ENCODE measurements around the gene TSSC4. TPM values are rescaled to one million over a fixed set of nuclear protein-coding genes. Genes with fewer than 3 reads are reported as not detected.

The TSSC4 gene
- total RNA-seq, 1 donor from 2014 or later: 80.8 TPM

DNA sequence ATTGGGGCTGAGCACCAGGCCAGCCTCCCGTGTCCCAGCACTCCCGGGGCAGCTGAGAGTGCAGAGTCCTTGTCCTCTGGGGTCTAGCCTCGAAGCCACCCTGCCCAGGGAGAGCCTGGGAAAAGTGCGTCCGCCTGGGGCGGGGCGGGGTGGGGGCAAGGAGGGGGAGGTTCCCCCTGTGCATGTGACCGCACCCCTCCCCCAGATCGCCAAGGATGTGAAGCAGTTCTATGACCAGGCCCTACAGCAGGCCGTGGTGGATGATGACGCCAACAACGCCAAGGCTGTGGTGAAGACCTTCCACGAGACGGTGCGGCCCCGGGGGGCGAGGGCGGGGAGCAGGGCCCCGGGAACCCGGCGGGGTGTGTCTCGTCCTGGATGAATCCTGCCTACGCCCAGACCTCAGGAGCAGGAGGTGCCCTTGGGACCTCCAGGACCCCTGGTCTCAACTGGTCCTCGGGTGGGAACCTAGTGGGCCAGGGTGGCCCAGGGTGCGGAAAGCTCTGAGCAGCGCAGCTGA lies 5.3 kb upstream of the TSSC4 start:
- Histone ChIP-seq H3K27me3 (ENCODE audit: control insufficient read depth, insufficient read depth, low read length) (no peaks in the 10 kb centered on the region), H3K4me3 (ENCODE audit: low read depth, low read length) (no peak overlapping the region), H3K36me3 (ENCODE audit: control insufficient read depth, insufficient read depth, low read length) (peaks cover 33% of the 10 kb centered on the region)
- DNase-seq (ENCODE audit: low read depth): no peak
- FAIRE-seq: no peak
- TF ChIP-seq CTCF (IDR thresholded peaks at IDR 0.05; ENCODE audit: insufficient read depth, low read length, severe bottlenecking): no peak

DNA sequence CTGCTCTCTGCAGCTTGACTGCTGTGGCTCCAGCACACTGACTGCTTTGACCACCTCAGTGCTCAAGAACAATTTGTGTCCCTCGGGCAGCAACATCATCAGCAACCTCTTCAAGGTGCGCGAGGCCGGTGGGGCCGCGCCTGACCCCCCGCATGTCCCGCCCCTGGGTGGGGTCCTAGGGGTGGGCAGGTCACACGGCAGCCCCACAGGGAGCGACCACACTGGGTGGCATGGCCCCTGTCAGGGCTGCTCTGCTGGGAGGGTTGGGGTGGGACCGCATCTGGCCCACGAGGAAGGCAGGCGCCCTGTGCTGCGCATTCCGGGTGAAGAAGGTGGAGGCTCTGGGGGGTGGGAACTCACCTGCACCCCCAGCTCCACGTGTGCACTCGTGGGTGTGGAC lies 4.7 kb upstream of the TSSC4 start:
- FAIRE-seq (no peak), DNase-seq (ENCODE audit: low read depth) (no peak)
- H3K36me3 ChIP-seq (ENCODE audit: control insufficient read depth, insufficient read depth, low read length): peaks cover 32% of the 10 kb centered on the region
- no peak overlapping the region for H3K4me3 ChIP-seq (ENCODE audit: low read depth, low read length)
- H3K27me3 ChIP-seq (ENCODE audit: control insufficient read depth, insufficient read depth, low read length): no peaks in the 10 kb centered on the region
- no peak for TF ChIP-seq CTCF (IDR thresholded peaks at IDR 0.05; ENCODE audit: insufficient read depth, low read length, severe bottlenecking)

- Histone ChIP-seq H3K36me3 (ENCODE audit: control insufficient read depth, insufficient read depth, low read length) (peaks cover 32% of the 10 kb centered on the region), H3K27me3 (ENCODE audit: control insufficient read depth, insufficient read depth, low read length) (no peaks in the 10 kb centered on the region), H3K4me3 (ENCODE audit: low read depth, low read length) (no peak overlapping the region)
- no peak for FAIRE-seq
- DNase-seq (ENCODE audit: low read depth): no peak
- TF ChIP-seq CTCF (IDR thresholded peaks at IDR 0.05; ENCODE audit: insufficient read depth, low read length, severe bottlenecking): no peak
Measured at GRCh38 chr11:2396471-2396870, 4.1 kb upstream of the TSSC4 start.

- DNase-seq (ENCODE audit: low read depth) (no peak), FAIRE-seq (no peak)
- TF ChIP-seq CTCF (IDR thresholded peaks at IDR 0.05; ENCODE audit: insufficient read depth, low read length, severe bottlenecking): no peak
- H3K27me3 ChIP-seq (ENCODE audit: control insufficient read depth, insufficient read depth, low read length): no peaks in the 10 kb centered on the region
- peaks cover 31% of the 10 kb centered on the region for H3K36me3 ChIP-seq (ENCODE audit: control insufficient read depth, insufficient read depth, low read length)
- no peak overlapping the region for H3K4me3 ChIP-seq (ENCODE audit: low read depth, low read length)
Measured at GRCh38 chr11:2397005-2397404, 3.5 kb upstream of the TSSC4 start.

DNA sequence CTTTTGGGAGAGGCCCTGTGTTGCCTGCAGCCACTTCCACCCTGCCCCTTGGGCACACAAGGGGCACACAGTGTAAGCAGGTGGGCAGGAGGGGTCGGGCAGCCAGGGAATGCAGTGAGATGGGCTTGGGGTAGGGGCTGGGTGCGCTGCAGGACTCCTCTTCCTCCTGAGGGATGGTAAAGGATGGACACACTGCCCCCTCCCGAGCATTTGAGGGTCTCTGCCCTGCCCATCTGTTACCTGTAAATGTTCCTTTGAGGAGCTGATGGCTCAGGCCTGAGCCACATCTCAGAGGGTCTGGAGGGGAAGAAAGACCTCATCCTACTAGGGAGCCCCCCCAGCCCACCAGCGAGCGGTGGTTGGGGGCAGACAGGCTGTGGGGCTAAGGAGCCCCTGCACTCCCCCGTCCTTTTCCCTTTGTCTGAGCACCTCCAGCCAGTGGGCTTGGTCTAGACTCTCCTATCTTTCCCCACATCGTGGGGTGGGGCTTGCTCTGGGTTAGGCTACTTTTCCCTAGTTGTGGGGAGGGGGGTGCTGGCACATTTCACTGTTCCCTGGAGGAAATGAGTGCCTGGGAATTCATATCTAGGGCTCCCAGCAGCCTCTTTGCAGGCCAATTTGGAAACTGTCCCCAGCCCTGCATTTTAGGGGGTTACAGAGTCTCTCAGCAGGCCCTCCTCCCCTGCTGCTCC lies 1.7 kb upstream of the TSSC4 start:
- no peak for TF ChIP-seq CTCF (IDR thresholded peaks at IDR 0.05; ENCODE audit: insufficient read depth, low read length, severe bottlenecking)
- FAIRE-seq (no peak), DNase-seq (ENCODE audit: low read depth) (no peak)
- no peaks in the 10 kb centered on the region for H3K27me3 ChIP-seq (ENCODE audit: control insufficient read depth, insufficient read depth, low read length)
- H3K4me3 ChIP-seq (ENCODE audit: low read depth, low read length): no peak overlapping the region
- peaks cover 23% of the 10 kb centered on the region for H3K36me3 ChIP-seq (ENCODE audit: control insufficient read depth, insufficient read depth, low read length)

Data from bronchial epithelial cell (primary cell).